ENCODE data around the gene GPC5. TPM values are rescaled to one million over a fixed set of nuclear protein-coding genes. Genes with fewer than 3 reads are reported as not detected.

Gene GPC5
- total RNA-seq, 1 experiment from 2014 or later = 0.26 TPM

- Histone ChIP-seq H3K9me3 (ENCODE audit: control insufficient read depth, insufficient read depth, low read depth, low read length) (no peaks in the 10 kb centered on the region), H3K27me3 (ENCODE audit: control insufficient read depth, insufficient read depth, low read length) (no peaks in the 10 kb centered on the region), H3K4me3 (ENCODE audit: low read depth in 2 of 2, low read length in 2 of 2) (no peak overlapping the region), H3K36me3 (ENCODE audit: control insufficient read depth, insufficient read depth, low read length) (no peaks in the 10 kb centered on the region), H3K27ac (ENCODE audit: low read length) (no peak overlapping the region), H3K4me1 (ENCODE audit: control insufficient read depth, insufficient read depth, low read length) (no peaks in the 10 kb centered on the region)
- no TSS peak for BruUV-seq (replicated peaks)
- DNase-seq (ENCODE audit: low read depth, low spot score) (no peak), ATAC-seq (no peak)
- intact Hi-C loops (cut with micrococcal nuclease; ENCODE audit: unreplicated experiment) = no loop called here
- TF ChIP-seq POLR2AphosphoS5 (IDR thresholded peaks at IDR 0.05; ENCODE audit: low read depth, low read length) (no peak), SIN3A (IDR thresholded peaks at IDR 0.05; ENCODE audit: borderline replicate concordance, insufficient read depth, low read depth, low read length) (no peak), CTCF (IDR thresholded peaks at IDR 0.05) (no peak), REST (IDR thresholded peaks at IDR 0.05; ENCODE audit: insufficient read depth in 1 of 2, low read depth in 2 of 2, low read length in 1 of 2) (no peak), TCF7L2 (IDR thresholded peaks at IDR 0.05; ENCODE audit: low read depth, low read length) (no peak)
- in situ Hi-C loops (cut with HindIII; ENCODE audit: low pct_unique_long_range_greater_than_20kb, low sequenced_read_pairs) = no loop called here
- ChIA-PET POLR2A (no interaction called here), CTCF (no interaction called here)
Observed at GRCh38 chr13:91930687-91931086, 532.3 kb downstream of the GPC5 start.

GRCh38 chr13:91934354-91934753 lies 535.9 kb downstream of the GPC5 start:
- BruUV-seq (replicated peaks) = no TSS peak
- in situ Hi-C loops (cut with HindIII; ENCODE audit: low pct_unique_long_range_greater_than_20kb, low sequenced_read_pairs) (no loop called here), intact Hi-C loops (cut with micrococcal nuclease; ENCODE audit: unreplicated experiment) (no loop called here)
- H3K36me3 ChIP-seq (ENCODE audit: control insufficient read depth, insufficient read depth, low read length) = no peaks in the 10 kb centered on the region
- ATAC-seq = no peak
- no peak for DNase-seq (ENCODE audit: low read depth, low spot score)
- H3K9me3 ChIP-seq (ENCODE audit: control insufficient read depth, insufficient read depth, low read depth, low read length) = no peaks in the 10 kb centered on the region
- H3K27me3 ChIP-seq (ENCODE audit: control insufficient read depth, insufficient read depth, low read length) = no peaks in the 10 kb centered on the region
- H3K4me3 ChIP-seq (ENCODE audit: low read depth in 2 of 2, low read length in 2 of 2) = no peak overlapping the region
- H3K27ac ChIP-seq (ENCODE audit: low read length) = no peak overlapping the region
- CTCF ChIA-PET = no interaction called here
- H3K4me1 ChIP-seq (ENCODE audit: control insufficient read depth, insufficient read depth, low read length) = no peaks in the 10 kb centered on the region
- POLR2A ChIA-PET = no interaction called here
- TF ChIP-seq CTCF (IDR thresholded peaks at IDR 0.05) = no peak
- TF ChIP-seq SIN3A (IDR thresholded peaks at IDR 0.05; ENCODE audit: borderline replicate concordance, insufficient read depth, low read depth, low read length) = no peak
- no peak for TF ChIP-seq POLR2AphosphoS5 (IDR thresholded peaks at IDR 0.05; ENCODE audit: low read depth, low read length)
- TF ChIP-seq TCF7L2 (IDR thresholded peaks at IDR 0.05; ENCODE audit: low read depth, low read length) = no peak
- TF ChIP-seq REST (IDR thresholded peaks at IDR 0.05; ENCODE audit: insufficient read depth in 1 of 2, low read depth in 2 of 2, low read length in 1 of 2) = no peak
